GM19324 (cell line): ENCODE data around the gene PHLDA3.

ENCODE experiments used
- ATAC-seq: cut with Tn5 transposase; IDR thresholded peaks from one replicate; pipeline ENCODE4 v1.9.1; 2021; ENCODE audit warnings: mild to moderate bottlenecking, moderate library complexity; ENCODE audit not compliant: unreplicated experiment, low FRiP score

Gene PHLDA3

GRCh38 chr1:201468501-201468843 lies 516 bp downstream of the PHLDA3 start:
- no peak for ATAC-seq

DNA sequence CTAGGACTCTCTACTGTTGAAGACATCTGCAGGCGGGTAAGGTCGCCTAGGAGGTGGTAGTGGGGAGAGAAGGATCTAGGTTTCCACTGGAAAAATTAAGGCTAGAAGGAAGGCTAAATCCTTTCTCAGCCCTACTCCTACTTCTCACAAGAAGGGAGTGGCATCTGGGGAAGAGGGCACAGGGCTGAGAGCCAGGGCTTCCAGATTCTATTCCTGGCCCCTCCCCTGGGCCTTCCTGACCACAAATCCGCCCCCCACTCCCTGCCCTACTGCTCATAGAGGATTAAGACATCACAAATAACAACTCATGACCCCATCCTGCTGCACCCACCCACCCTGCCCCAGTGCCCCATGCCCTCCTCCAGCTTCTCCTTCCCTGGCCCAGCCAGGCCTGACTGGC lies 2.5 kb downstream of the PHLDA3 start:
- no peak for ATAC-seq

GRCh38 chr1:201465698-201466290 lies 3.2 kb downstream of the PHLDA3 start:
- no peak for ATAC-seq

- ATAC-seq: no peak
These were observed 5.9 kb downstream of the PHLDA3 start for GRCh38 chr1:201463071-201463552.

DNA sequence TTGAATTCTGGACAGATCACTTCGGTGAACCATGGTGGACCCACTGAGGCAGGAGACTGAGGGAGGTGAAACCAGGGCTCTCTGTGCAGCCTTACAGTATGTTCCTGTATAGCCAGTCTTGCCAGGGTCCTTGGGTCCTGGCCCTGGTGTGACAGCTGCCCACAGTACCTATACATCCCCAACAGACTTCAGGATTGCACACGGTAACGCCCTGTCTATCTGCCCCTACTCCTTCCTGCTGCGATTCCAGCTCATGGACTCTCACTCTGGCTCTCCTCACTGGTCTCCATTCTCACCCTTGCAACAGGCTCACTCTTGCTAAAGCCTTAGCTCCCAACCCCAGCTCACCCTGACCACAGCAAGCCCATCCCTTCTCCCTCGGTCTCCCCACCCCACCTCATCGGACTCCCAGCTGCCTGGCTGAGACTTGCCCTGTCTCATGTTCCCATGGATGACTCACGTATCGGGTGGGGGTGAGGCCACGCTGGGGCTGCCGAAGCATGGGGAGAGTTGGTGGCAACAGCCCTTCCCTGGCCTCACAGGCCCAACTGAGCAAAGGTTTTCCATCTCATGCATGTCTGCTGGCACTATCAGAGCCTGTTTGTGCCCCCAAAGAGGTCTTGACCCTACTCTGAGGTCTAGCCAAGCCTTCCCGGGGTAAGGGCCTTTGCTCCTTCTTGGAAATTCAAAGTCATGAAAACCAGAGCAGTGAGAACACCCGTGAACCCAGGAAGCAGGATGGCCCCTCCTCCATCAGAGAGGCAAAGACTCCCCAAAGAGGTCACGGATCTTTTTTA lies 7.1 kb downstream of the PHLDA3 start:
- ATAC-seq: no peak

DNA sequence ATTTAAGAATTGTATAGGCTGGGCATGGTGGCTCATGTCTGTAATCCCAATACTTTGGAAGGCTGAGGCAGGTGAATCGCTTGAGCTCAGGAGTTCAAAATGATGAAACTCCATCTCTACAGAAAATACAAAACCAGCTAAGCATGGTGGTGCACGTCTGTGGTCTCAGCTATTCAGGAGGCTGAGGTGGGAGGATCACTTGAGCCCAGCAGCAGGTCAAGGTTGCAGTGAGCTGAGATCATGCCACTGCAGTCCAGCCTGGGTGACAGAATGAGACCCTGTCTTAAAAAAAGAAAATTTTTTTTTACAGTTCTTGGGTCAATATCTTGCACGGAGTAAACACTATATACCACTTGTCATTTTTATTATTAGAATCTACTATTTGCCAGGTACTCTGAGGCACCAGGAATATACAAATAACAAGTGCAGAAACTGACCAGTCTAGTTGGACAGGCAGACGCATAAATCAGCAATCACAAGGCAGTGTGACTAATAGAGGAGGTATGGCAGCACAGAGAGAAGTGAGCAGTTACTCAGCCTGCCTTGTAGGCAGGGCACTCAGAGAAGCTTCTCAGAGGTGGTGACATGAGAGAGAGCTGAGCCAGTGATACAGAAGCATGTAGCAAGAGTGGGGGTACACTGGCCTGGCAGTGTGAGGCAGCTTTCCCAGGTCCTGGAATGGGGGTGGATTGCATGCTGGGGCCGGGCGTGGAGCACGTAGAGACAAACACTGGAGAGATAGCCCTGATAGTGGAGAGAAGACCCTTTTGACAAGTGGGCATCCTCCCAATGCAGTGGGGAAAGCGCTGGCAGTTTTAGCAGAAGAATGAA lies 8.0 kb downstream of the PHLDA3 start:
- ATAC-seq: no peak

DNA sequence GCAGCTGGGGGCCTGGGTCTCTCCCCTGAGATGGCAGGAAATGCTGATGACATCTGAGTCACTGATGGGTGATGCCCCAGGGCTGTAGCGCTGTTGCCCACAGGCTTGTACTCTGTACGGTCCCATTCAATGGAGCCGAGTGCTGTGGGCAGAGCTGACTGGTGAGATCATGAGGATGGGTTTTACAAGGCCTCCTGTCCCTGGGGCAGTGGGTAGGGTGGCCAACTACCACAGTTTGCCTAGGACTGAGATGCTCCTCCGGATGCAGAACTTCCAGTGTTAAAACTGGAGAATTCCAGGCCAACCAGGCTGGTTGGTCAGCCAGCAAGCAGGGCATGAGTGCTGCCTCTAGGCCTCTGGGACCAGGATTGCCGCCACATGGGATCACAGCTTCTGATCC lies 9.2 kb downstream of the PHLDA3 start:
- ATAC-seq: no peak

GRCh38 chr1:201459052-201459451 lies 9.9 kb downstream of the PHLDA3 start:
- no peak for ATAC-seq

GRCh38 chr1:201457508-201457960 lies 11.5 kb downstream of the PHLDA3 start:
- ATAC-seq: no peak

DNA sequence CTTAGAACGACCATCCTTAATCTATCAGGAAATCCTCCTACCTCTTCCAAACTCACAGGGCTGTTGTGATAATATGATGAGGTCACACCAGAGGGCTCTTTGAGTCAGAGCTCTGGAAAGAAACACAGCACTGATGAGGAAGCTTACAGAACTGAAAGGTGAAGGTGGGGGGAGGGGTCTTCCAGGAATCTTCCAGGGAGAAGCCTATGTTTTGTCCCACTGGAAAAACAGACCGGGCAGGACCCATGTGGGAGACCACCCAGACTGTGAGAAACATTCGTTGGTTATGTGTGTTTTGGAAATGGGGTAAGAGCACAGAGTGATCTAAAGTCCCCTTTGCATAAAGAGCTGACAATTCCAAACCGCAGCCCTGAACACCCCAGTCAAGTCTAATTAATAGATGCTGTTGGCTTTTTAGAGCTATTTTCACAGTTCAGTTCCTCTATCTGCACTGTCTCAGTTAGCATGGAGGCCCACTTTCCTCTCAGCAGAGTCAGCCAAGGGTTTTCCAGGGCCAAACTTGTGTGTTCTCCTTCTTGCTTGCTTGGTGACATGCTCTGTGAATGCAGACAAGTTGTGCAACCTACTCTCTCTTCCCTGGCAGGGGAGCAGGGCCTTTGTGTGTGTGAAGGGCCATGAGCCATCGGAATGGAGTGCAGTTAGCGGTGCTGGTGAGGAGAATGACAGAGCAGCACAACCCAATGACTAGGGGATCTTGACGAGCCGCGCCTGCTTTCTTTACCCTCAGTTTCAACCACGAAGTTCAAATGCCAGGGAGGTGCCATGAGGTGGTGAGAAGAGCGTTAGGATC lies 12.3 kb downstream of the PHLDA3 start:
- ATAC-seq: no peak

DNA sequence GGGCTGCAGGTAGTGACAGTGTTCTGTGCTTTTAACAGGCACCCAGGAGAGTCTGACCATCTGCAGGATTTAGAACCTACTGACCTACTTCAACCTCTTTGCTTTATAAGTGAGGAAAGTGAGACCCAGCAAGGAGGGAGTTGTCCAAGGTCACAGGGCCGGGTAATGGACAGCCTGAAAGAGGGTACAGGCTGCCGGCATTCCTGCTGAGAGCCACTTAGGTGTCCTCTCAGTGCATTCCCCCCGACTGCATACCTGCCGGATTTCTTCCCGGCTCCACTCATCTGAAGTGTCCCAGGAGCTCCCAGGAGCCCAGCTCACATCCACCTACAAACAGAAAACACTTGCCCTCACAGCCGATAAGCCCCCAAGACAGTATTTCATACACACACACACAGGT lies 13.9 kb downstream of the PHLDA3 start:
- no peak for ATAC-seq

- ATAC-seq: no peak
These were observed 14.4 kb downstream of the PHLDA3 start for GRCh38 chr1:201454608-201455007.

GRCh38 chr1:201452866-201453265 lies 16.1 kb downstream of the PHLDA3 start:
- ATAC-seq: no peak

GRCh38 chr1:201450721-201451291 lies 18.2 kb downstream of the PHLDA3 start:
- ATAC-seq: no peak

- ATAC-seq: no peak
These were observed 20.0 kb downstream of the PHLDA3 start for GRCh38 chr1:201448990-201449389.

DNA sequence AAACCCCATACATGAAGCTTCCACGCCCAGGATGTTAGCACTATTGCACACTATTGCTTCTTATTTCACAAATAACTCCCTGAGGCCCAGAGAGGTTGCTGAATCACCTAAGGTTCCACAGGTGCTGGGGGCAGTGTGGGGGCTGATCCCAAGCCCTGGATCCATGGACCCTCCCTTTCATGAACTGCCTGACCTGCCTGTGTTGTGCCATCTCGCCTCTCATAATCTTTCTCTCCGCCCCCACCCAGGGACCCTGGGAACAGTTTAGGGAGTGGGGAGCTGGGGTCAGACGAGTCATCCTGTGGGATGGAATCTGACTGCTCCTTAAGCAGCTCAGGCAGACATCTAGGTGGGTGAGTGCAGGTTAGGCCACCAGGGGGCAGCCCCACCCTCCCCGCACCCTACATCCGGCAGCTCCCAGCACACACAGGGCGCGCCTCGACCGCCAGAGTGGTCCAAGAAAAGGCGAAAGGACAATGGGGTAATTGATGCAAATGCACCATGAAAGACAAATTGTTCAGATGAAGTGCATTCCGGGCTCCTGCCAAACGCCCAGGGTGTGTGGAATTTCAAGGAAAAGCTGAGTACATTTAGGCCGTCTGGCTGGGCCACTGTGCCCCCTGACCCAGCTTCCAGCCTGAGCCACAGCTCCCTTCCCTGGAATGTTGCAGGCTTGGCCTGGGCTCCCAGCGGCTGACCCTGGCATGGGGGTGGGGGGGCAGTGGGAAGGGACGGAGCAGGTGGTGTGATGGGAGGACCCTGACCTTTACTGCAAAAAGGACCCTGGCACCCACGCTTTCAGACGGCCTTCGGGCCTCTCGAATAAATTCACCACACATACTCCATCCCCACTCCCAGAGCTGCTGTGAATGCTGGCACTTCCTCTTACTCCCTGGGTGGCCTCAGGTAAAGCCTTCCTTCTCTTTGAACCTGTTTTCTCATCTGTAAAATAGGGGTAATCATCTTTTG lies 20.8 kb downstream of the PHLDA3 start:
- ATAC-seq: peak; percentile 70

GRCh38 chr1:201445310-201445709 lies 23.7 kb downstream of the PHLDA3 start:
- no peak for ATAC-seq

- ATAC-seq: no peak
These were observed 24.2 kb downstream of the PHLDA3 start for GRCh38 chr1:201444792-201445191.

DNA sequence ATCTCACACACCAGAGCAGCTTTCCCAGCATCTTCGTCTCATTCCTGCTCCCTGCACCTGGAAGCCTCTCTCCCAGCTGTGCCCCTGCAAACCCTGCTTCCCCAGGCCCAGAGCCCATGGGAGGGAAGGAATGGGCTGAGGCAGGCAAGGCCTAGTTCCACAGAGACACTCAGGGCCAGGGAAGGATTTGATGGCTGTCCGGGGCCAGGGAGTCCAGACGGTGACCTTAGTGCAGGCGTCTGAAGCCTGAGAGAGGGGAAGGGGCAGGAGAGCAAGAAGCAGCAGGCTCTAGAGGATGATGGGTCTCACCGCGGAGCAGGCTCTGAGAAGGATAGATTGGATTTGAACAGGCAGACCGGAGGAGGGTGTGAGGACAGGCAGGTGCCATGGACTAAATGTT lies 25.2 kb downstream of the PHLDA3 start:
- ATAC-seq: no peak
